AG09309 (cell line): ENCODE measurements around the gene CDKN2B-AS1.
A peak's percentile ranks its signal among the peaks of the same experiment; 100 is the strongest.

Experiments
- DNase-seq: peaks from one replicate; pipeline ENCODE4 v3.0.0-alpha.2; 2010; ENCODE audit warnings: low read depth
- H3K4me3 ChIP-seq: 2 replicates; pipeline ENCODE4 v1.5.1; 2011; ENCODE audit warnings: mild to moderate bottlenecking, low read depth, low read length, moderate library complexity; ENCODE audit not compliant: control insufficient read depth
- CTCF ChIP-seq: IDR thresholded peaks from 2 replicates; pipeline ENCODE4 v1.5.1; 2011; ENCODE audit warnings: mild to moderate bottlenecking, low read depth, low read length, inconsistent platforms; ENCODE audit not compliant: insufficient read depth, control insufficient read depth; ENCODE audit errors: missing control alignments

CDKN2B-AS1 gene

GRCh38 chr9:22049411-22049810, 54.8 kb downstream of the CDKN2B-AS1 start:
- no peak for TF ChIP-seq CTCF
- DNase-seq, result no peak
- no peak overlapping the region for H3K4me3 ChIP-seq

GRCh38 chr9:22050924-22051323, 56.3 kb downstream of the CDKN2B-AS1 start:
- H3K4me3 ChIP-seq, result no peak overlapping the region
- no peak for TF ChIP-seq CTCF
- no peak for DNase-seq

- no peak overlapping the region for H3K4me3 ChIP-seq
- TF ChIP-seq CTCF, result no peak
- DNase-seq, result peak; percentile 77
Observed at GRCh38 chr9:22052376-22052945, 57.9 kb downstream of the CDKN2B-AS1 start.

GRCh38 chr9:22053178-22053577, 58.6 kb downstream of the CDKN2B-AS1 start:
- no peak for TF ChIP-seq CTCF

GRCh38 chr9:22054076-22054475, 59.5 kb downstream of the CDKN2B-AS1 start:
- DNase-seq, result no peak
- no peak for TF ChIP-seq CTCF
- H3K4me3 ChIP-seq, result no peak overlapping the region

More at GRCh38 chr9:22053178-22053577, 58.6 kb downstream of the CDKN2B-AS1 start:
- no peak for DNase-seq
- no peak overlapping the region for H3K4me3 ChIP-seq

GRCh38 chr9:22054529-22054928, 59.9 kb downstream of the CDKN2B-AS1 start:
- DNase-seq, result no peak
- no peak for TF ChIP-seq CTCF
- no peak overlapping the region for H3K4me3 ChIP-seq

GRCh38 chr9:22055090-22055489, 60.5 kb downstream of the CDKN2B-AS1 start:
- TF ChIP-seq CTCF, result no peak
- H3K4me3 ChIP-seq, result no peak overlapping the region
- DNase-seq, result no peak
